Endometrium (tissue), 2 donors: ENCODE results near the gene ZNFX1.
"Not testable (repeated sequence)": the region's sequence is repeated elsewhere in the genome, so short reads cannot be mapped to it uniquely, and the experiment has no call there.

ENCODE experiments used
- FAIRE-seq: peaks from 2 replicates; lab custom pipeline; 2012; peaks lifted over from hg19 to GRCh38; lab: Jason Lieb, UNC
- donor health status: control.
- donor health status: control.

The ZNFX1 gene

DNA sequence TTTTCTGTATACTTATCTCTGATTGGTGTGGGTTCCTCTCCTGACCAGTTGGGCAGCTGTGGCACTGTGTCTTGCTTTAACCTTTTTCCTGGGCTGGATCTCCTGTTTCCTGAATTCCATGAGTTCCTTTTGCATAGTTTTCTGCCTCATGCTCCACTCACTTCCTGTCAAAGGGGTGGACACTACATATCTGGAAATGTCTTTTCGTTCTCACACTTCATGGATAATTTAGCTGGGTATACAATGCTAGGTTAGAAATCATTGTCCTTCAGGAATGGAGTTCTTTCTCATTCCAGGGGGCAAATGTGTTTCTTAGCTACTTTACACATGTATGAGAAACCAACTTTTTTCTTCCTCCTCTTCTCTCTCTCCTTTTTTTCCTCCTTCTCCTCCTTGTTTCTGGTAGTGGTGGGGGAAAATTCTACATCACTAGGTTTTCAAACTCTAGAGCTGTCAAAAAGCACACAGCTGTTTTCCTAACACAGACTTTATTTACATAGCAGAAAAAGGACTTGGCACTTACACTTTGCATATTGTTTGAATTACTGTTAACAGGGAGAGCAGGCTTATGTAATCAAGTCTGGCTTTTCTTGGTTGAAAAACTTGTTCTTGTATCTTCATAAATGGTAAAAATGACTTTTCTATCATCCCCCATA, 67.6 kb downstream of the ZNFX1 start:
- peak; percentile 74 for FAIRE-seq

DNA sequence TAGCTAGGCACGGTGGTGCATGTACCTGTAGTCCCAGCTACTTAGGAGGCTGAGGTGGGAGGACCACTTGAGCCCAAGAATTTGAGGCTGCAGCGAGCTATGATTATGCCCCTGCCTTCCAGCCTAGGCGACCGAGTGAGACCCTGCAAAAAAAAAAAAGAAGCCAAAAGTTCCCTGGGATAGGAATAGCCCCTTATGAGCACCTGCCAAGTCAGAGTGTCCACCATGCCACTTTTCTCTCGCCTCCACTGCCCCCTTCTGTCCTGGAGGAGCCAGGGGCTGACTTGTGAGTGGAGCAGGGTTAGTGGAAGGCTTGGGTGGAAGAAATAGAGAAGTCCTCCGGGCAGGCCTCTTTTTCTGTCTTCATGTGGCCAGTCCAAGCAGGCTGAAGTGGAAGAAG, 70.8 kb downstream of the ZNFX1 start:
- FAIRE-seq, result no peak

DNA sequence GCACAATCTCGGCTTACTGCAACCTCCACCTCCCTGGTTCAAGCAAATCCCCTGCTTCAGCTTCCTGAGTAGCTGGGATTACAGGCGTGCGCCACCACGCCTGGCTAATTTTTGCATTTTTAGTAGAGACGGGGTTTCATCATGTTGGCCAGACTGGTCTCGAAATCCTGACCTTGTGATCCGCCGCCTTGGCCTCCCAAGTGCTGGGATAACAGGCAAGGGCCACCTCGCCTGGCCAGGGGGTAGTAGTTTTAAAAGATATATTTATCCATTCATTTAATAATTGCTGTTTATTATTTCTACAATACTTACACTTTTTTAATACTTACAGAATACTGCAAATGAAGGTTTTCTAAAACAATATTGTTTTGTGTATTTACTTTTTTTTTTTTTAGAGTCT, 74.1 kb downstream of the ZNFX1 start:
- no peak for FAIRE-seq

DNA sequence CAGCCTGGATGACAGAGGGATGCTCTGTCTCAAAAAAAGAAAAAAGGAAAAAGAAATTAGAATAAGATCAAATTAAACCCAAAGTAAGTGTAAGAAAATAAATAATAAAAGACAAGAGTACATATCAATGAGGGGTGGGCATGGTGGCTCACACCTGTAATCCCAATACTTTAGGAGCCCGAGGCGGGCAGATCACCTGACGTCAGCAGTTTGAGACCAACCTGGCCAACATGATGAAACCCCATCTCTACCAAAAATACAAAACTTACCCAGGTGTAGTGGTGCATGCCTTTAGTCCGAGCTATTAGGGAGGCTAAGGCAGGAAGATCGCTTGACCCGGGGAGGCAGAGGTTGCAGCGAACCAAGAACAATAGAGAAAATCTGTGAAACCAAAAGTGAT, 74.8 kb downstream of the ZNFX1 start:
- no peak for FAIRE-seq

DNA sequence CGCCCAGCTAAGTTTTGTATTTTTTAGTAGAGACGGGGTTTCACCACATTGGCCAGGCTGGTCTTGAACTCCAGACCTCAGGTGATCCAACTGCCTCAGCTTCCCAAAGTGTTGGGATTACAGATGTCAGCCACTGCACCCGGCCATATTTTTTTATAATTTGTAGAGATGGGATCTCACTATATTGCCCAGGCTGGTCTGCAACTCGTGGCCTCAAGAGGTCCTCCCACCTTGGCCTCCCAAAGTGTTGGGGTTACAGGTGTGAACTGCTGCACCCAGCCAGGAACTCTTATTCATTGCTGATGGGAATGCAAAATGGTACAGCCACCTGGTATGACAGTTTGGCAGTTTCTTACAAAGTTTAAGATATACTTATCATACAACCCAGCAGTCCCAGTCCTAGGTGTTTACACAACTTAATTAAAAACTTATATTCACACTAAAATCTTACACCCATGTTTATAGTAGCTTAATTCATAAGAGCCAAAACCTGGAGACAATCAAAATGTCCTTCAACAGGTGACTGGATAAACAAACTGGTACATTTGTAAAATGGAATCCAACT, 78.0 kb downstream of the ZNFX1 start:
- FAIRE-seq, result no peak

DNA sequence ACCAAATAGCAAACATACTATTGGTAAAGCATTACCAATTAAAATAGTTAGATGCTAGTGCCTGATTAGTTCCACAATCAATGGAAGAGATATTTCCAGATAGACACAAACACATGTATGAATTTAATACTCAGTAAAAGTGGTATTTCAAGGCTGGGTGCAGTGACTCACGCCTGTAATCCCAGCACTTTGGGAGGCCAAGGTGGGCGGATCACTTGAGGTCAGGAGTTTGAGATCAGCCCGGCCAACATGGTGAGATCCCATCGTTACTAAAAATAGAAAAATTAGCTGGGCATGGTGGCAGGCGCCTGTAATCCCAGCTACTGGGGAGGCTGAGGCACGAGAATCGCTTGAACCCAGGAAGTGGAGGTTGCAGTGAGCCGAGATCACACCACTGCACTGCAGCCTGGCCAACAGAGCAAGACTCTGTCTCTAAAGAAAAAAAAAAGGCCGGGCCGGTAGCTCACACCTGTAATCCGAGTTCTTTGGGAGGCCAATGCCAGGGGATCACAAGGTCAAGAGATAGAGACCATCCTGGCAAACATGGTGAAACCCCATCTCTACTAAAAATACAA, 84.8 kb downstream of the ZNFX1 start:
- not testable (repeated sequence) for FAIRE-seq
